Hippocampal formation (tissue), 2 donors: ENCODE measurements around the gene HSPA1B.
"Not testable (repeated sequence)": the region's sequence is repeated elsewhere in the genome, so short reads cannot be mapped to it uniquely, and the experiment has no call there.

Source experiments
- DNase-seq, 2 donors: peaks; one replicate each; lab custom pipeline; 2025; lab: John Stamatoyannopoulos, UW

The HSPA1B gene

DNA sequence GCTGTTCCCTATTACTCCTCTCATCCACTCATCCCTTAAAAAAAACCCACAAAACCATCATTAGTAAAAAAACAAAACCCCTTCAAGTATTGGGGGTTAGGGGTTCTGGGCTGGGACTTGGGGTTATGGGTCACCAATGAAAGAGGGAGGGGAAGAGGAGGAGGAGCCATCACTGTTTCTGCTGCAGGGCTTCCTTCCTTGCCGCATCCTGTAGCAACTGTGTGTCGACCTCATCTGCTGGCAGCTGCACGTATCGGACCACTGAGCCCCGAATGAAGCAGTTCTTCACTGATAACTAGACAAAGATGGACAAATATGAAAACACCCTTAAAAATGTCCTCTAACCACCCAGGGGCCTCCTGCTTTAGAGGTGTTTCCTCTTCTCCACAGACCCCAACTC is 29.9 kb upstream of the HSPA1B start:
- no peak for DNase-seq

DNA sequence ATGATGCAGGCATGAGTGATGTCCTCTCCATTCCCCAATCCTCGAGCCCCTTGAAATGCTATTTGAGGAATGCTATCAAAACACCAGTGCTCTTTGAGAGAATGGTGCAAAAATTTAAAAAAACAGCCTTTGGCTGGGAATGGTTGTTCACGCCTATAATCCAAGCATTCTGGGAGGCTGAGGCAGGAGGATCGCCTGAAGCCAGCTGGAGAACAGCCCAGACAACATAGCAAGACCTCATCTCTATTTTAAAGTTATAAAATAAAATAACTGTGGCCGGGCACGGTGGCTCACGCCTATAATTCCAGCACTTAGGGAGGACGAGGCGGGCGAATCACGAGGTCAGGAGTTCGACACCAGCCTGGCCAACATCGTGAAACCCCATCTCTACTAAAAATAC is 27.8 kb upstream of the HSPA1B start:
- no peak for DNase-seq

DNA sequence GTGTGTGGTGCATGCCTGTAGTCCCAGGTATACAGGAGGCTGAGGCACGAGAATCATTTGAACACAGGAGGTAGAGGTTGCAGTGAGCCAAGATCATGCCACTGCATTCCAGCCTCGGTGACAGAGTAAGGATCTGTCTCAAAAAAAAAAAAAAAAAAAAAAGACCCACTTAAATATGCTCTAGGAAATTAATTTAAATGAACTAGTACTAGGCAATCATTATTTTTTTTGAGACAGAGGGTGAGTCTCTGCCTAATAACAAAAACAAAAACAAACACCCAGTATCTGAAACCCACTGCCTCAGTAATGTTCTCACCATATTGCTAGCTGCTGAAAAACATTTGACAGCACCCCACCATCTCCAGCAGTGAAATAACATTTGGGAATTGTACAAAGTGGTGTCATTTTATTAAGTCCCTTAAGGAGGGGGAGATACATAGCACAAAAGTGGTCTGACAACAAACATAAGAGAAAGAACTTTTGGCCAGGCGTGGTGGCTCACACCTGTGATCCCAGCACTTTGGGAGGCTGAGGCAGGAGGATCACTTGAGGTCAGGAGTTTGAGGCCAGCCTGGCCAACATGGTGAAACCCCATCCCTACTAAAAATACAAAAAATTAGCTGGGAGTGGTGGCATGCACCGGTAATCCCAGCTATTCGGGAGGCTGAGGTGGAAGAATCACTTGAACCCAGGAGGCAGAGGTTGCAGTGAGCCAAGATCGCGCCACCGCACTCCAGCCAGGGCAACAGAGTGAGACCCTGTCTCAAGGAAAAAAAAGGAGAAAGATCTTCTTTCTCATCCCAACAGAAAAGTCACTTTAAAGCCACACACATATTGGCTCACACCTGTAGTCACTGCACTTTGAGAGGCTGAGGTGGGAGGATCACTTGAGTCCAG is 26.3 kb upstream of the HSPA1B start:
- DNase-seq, result not testable (repeated sequence)

- DNase-seq, result no peak
Observed at GRCh38 chr6:31805939-31806469, 21.5 kb upstream of the HSPA1B start.

DNA sequence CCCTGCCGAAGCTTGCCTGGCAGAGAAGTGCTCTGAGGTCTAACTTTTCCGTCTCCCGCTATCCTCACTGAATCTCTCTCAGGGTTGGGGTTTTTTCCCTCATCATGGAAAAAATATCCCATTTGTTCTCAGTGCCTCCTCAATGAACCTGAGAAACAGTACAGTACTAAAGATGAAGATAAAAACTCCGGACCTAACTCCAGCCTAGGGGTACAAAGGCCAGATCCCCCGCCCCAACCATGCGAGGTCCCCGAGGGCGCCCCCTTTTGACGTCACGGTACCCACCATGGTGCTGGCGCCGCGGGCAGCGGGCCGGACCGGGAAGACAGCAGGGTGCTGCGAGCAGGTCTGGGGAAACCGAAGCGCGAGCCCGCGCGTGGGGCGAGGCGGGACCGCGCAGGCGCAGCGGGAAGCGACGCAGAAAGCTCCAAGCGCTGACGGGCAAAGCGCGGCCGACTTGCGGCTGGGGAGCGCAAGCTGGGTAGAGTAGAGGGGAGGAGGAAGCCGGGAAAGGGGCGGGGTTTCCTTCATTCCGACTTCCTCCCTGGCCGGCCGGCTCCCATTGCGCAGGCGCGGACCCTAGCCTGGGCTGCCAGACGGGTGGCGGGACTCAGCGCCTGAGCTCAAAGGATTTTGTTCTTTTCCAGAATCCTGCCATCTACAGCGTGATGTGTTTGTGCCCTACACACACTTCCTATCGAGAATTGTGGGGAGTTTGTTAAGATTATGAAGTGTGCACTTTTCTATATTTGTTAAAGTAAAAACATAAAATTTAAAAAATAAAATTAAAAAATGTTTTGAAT is 20.9 kb upstream of the HSPA1B start, which contains the start of gene LSM2:
Gene LSM2, minus strand, starts transcription at position 497 of the 803 bp plus-strand sequence. Its CDS starts 209 bp downstream, at position 288.
- DNase-seq, result peak; percentile 94 to 95

- not testable (repeated sequence) for DNase-seq
Observed at GRCh38 chr6:31808599-31808998, 18.9 kb upstream of the HSPA1B start.

- DNase-seq, result no peak
Observed at GRCh38 chr6:31811645-31812044, 15.9 kb upstream of the HSPA1B start.

- no peak for DNase-seq
Observed at GRCh38 chr6:31813465-31813849, 14.1 kb upstream of the HSPA1B start.

- DNase-seq, result peak; percentile 95 to 98
Observed at GRCh38 chr6:31814677-31815024, 12.9 kb upstream of the HSPA1B start.

- peak; percentile 96 for DNase-seq
Observed at GRCh38 chr6:31815025-31815838, 12.3 kb upstream of the HSPA1B start, which contains the start of the genes HSPA1A and HSPA1L. HSPA1A (plus strand) TSS chr6:31815543; CDS start chr6:31815757, 214 bp downstream. HSPA1L (minus strand) TSS chr6:31815283; CDS start chr6:31811972, 3,311 bp downstream.

DNA sequence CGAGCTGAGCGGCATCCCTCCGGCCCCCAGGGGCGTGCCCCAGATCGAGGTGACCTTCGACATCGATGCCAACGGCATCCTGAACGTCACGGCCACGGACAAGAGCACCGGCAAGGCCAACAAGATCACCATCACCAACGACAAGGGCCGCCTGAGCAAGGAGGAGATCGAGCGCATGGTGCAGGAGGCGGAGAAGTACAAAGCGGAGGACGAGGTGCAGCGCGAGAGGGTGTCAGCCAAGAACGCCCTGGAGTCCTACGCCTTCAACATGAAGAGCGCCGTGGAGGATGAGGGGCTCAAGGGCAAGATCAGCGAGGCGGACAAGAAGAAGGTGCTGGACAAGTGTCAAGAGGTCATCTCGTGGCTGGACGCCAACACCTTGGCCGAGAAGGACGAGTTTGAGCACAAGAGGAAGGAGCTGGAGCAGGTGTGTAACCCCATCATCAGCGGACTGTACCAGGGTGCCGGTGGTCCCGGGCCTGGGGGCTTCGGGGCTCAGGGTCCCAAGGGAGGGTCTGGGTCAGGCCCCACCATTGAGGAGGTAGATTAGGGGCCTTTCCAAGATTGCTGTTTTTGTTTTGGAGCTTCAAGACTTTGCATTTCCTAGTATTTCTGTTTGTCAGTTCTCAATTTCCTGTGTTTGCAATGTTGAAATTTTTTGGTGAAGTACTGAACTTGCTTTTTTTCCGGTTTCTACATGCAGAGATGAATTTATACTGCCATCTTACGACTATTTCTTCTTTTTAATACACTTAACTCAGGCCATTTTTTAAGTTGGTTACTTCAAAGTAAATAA is 10.2 kb upstream of the HSPA1B start:
- peak; percentile 47 to 75 for DNase-seq

DNA sequence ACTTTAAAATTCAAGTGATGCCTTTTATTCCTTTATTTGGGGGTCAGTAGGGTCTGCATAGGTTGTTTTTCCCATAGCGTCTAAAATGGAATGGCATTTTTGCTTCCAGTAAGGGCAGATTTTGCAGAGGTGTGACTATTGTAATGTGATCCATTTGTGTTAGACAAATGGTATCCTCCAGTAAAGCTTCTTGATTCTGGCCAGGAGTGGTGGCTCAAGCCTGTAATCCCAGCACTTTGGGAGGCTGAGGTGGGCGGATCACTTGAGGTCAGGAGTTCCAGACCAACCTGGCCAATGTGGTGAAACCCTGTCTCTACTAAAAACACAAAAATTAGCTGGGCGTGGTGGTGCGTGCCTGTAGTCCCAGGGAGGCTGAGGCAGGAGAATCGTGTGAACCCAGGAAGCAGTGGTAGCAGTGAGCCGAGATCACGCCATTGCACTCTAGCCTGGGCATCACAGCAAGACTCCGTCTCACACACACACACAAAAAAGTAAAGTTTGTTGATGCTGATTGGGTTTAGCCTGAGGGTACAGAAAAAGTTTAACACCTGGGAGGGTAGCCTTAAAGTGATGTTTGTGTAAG is 9.5 kb upstream of the HSPA1B start:
- DNase-seq, result peak in 1 of 2 donors; percentile 63

DNA sequence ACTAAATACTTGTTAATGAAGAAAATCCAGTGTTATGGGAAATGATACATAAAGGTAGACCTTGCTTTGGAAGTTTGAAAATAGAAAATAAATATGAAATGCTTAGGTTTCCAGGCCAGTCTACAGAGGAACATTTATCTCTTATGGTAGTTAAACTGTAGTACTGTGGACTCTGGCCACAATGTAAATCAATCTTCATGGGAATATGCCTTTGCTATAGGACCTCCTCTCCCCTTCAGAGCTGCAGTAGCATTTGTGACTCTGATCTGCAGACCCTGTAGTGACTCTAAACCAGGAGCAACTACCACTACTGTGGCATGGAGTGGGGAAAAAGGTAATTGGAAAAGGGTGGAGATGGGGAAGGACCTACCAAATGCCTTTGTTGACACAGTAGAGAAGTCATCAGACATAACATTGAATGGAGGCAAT is 7.7 kb upstream of the HSPA1B start:
- DNase-seq, result no peak

GRCh38 chr6:31820399-31820798 is 7.1 kb upstream of the HSPA1B start:
- DNase-seq, result not testable (repeated sequence)

DNA sequence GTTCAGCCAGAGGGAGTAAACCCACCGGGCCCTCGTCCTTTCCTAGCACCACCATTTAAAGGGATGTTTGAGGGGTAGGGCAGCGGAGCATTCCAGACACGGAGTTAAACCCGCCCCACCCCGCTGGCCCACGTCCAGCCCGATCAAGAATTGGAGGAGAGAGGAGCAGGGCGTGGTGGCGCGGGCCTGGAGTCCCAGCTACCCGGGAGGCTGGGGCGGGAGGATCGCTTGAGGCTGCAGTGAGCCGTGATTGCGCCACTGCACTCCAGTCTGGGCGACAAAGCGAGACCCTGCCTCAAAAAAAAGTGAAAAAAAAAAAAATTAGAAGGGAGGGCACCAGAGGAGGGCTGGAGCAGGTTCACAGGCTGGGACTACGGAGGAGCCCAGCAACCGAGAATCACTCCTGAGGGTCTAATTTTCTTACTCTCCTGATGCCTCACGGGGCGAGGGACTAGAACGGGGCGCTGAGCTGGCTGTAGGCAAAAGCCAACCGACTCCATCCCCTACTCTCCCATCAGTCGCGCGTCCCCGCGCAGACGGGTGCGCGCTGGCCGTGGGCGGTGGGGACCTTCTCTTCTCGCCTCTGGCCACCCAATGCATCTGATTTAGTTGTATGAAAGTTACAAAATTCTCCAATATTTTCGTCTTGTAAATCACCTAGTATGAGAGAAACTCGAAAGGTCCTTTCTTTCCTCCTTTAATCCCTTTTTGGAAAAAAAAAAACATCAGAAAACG is 6.1 kb upstream of the HSPA1B start:
- peak; percentile 74 to 89 for DNase-seq

DNA sequence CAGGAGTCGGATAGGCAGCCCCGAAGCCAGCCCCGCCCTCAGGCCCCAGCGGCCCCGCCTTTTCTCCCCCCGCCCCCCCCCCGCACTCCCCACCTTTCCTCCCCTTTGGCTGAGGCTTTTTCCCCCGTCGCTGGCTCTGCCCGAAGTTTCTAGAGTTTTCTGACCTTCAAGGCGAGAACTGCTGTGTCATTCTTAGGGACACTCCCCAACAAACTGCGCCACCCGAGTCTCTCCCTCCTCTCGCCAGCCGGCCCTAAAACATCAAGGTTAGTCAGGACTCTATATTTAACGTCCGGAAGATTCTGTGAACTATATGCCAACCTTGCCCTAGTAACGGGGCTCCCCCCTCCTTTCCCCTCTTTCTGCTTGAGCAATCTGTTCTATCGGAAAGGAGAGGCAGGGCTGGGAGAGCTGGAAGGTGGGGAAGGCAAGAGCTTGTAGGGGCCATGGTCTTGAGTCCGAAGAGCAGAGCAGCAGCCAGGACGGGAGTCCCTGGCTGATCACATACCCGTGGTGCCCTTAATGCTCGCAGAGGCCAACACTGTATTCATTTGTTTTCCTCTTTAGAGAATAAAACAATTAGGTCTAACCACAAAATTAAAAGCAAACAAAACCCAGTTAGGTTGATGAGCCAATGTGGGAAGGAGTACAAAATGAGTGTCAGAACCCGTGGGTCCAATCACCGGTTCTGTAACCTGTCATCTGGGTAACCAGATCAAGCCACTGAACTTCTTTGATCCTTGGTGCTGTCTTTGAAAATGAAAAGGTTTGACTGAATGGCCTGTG is 5.3 kb upstream of the HSPA1B start:
- DNase-seq, result peak; percentile 84 to 89

GRCh38 chr6:31823592-31824196 is 3.8 kb upstream of the HSPA1B start:
- DNase-seq, result not testable (repeated sequence)

GRCh38 chr6:31825553-31825952 is 2.0 kb upstream of the HSPA1B start:
- DNase-seq, result no peak
